Progenitor cell of endocrine pancreas (in vitro differentiated cells): Measurements from ENCODE around the gene SLC17A4. TPM values are rescaled to one million over a fixed set of nuclear protein-coding genes. Genes with fewer than 3 reads are reported as not detected.
A peak's percentile ranks its signal among the peaks of the same experiment; 100 is the strongest.

ENCODE experiments used
- DNase-seq: peaks from one replicate; pipeline ENCODE4 v3.0.0; 2021; ENCODE audit warnings: low spot score; ENCODE audit not compliant: unreplicated experiment
- H3K27ac Mint-ChIP-seq: 2 replicates; pipeline ENCODE4 v1.8.0; 2021; ENCODE audit warnings: mild to moderate bottlenecking, moderate library complexity, mixed read lengths
- H3K27me3 Mint-ChIP-seq: 2 replicates; pipeline ENCODE4 v1.8.0; 2021; ENCODE audit warnings: mixed read lengths
- H3K36me3 Mint-ChIP-seq: 2 replicates; pipeline ENCODE4 v1.8.0; 2022; ENCODE audit warnings: mixed read lengths; ENCODE audit not compliant: insufficient read depth
- H3K4me1 Mint-ChIP-seq: 2 replicates; pipeline ENCODE4 v1.8.0; 2021; ENCODE audit warnings: low read depth, mixed read lengths
- H3K4me3 Mint-ChIP-seq: 2 replicates; pipeline ENCODE4 v1.8.0; 2021; ENCODE audit warnings: low read depth, mild to moderate bottlenecking, moderate library complexity, mixed read lengths
- H3K9me3 Mint-ChIP-seq: 2 replicates; pipeline ENCODE4 v1.8.0; 2021; ENCODE audit warnings: low read depth, mixed read lengths
- long read RNA-seq: library from polyadenylated mRNA; unstranded; transcript quantifications from one replicate; pipeline ENCODE4 v2.0.0, GENCODE V29; 2020
- total RNA-seq: library from RNA; stranded (reverse); gene quantifications from 2 replicates; pipeline ENCODE4 v1.2.1, GENCODE V29; 2021
- TF ChIP-seq, protein P1 (sequence below): fragments of 200-600 bp; sonication (generic); IDR thresholded peaks from one replicate; pipeline ENCODE4 v1.5.0; 2021; ENCODE audit warnings: antibody characterized with exemption, mild to moderate bottlenecking; ENCODE audit not compliant: unreplicated experiment

The SLC17A4 gene, protein sequence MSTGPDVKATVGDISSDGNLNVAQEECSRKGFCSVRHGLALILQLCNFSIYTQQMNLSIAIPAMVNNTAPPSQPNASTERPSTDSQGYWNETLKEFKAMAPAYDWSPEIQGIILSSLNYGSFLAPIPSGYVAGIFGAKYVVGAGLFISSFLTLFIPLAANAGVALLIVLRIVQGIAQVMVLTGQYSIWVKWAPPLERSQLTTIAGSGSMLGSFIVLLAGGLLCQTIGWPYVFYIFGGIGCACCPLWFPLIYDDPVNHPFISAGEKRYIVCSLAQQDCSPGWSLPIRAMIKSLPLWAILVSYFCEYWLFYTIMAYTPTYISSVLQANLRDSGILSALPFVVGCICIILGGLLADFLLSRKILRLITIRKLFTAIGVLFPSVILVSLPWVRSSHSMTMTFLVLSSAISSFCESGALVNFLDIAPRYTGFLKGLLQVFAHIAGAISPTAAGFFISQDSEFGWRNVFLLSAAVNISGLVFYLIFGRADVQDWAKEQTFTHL
- 3.6 and 5.3 TPM in 2 replicates for total RNA-seq
- long read RNA-seq, partial matches to known transcripts: 0 of 16 reads
- long read RNA-seq, other reads (novel, unspliced or antisense): 16 of 16 reads

DNA sequence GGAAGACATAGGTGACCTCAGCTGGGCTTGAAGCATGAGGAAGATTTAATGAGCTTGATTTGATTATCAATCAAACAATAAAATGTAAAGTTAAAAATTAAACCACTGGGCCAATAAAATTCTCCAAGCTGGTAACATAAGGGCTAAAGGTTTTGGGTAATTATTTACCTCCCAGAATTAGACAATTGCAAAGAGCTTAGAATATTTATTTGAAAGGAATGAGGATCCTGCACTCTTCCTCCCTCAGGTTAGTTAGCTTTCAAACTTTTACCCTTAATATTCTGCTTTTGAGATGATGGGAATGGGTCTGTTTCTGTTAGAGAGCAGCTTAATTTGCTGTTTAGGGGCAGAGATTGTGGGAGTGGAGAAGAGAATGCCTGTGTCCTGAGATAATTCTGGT is at the start of gene SLC17A4:
Gene SLC17A4, plus strand, starts transcription at position 208 of the 400 bp plus-strand sequence. CDS start 7,221 bp downstream, outside the sequence.
- Mint-ChIP-seq H3K4me3 (peak within 1 kb of the TSS; percentile 47), H3K9me3 (peaks cover 3% of the 10 kb centered on the region), H3K36me3 (no peaks in the 10 kb centered on the region), H3K27ac (peak within 1 kb of the TSS; percentile 78), H3K4me1 (peaks cover 65% of the 10 kb centered on the region), H3K27me3 (no peaks in the 10 kb centered on the region)
- no peak for DNase-seq
- TF ChIP-seq, protein P1, sequence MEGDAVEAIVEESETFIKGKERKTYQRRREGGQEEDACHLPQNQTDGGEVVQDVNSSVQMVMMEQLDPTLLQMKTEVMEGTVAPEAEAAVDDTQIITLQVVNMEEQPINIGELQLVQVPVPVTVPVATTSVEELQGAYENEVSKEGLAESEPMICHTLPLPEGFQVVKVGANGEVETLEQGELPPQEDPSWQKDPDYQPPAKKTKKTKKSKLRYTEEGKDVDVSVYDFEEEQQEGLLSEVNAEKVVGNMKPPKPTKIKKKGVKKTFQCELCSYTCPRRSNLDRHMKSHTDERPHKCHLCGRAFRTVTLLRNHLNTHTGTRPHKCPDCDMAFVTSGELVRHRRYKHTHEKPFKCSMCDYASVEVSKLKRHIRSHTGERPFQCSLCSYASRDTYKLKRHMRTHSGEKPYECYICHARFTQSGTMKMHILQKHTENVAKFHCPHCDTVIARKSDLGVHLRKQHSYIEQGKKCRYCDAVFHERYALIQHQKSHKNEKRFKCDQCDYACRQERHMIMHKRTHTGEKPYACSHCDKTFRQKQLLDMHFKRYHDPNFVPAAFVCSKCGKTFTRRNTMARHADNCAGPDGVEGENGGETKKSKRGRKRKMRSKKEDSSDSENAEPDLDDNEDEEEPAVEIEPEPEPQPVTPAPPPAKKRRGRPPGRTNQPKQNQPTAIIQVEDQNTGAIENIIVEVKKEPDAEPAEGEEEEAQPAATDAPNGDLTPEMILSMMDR: no peak

DNA sequence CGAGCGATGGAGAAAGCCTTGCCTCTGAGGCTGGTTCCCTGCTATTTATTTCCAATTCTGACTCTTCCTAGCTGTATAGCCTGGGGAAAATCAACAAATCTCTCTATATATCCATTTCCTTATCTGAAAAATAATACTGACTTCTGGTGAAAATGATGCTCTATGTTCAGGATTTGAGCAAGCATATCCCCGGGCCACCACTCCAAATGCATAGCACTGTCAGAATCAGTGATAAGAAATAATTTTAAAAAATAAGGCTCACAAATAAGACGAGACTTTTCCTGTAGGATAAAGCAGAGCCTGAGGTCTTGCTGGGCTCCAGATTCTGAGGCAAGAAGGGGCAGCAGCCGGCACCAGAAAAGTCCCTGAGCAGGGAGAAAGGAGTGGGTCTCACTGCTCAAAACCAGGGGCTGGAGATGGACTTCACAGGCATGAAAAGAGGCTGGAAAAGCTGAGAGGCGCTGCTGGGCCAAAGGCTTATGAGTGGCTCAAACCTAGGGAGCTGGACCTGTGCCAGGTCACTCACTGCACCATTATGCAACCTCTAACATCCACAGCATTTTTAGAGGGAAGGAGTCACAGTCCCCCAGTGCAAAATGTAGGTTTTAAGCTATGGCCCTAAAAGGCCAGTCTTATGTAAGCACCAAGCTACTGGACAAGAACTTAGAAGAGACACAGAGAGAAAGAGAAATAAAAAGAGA is 48.1 kb upstream of the SLC17A4 start:
- H3K27ac Mint-ChIP-seq: no peak overlapping the region
- peaks cover 2% of the 10 kb centered on the region for H3K4me1 Mint-ChIP-seq
- peaks cover 2% of the 10 kb centered on the region for H3K36me3 Mint-ChIP-seq
- H3K4me3 Mint-ChIP-seq: no peak overlapping the region
- H3K9me3 Mint-ChIP-seq: peaks cover 3% of the 10 kb centered on the region
- H3K27me3 Mint-ChIP-seq: no peaks in the 10 kb centered on the region
- TF ChIP-seq, protein P1: no peak
- DNase-seq: no peak

DNA sequence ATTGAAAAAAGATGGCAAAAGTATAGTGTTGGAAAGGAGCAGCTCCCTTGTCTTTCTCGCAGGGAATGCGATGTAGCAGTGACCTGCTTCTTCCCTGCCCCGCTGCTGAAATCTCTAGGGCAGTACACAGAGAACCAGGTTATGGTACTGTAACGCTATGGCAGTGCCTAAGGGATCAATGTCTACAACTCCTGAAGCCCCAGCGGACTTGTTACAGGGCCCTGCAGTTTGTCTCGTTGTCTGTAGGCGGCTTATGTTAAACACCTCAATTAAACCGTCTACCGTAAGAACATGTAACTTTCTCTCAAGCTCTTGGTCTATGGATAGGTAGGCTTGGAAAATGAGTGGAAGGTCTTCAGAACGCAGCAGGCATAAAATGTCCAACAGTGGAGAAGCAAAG is 44.8 kb upstream of the SLC17A4 start:
- TF ChIP-seq, protein P1: no peak
- peaks cover 2% of the 10 kb centered on the region for H3K36me3 Mint-ChIP-seq
- H3K27me3 Mint-ChIP-seq: no peaks in the 10 kb centered on the region
- H3K4me3 Mint-ChIP-seq: no peak overlapping the region
- no peak overlapping the region for H3K27ac Mint-ChIP-seq
- peaks cover 3% of the 10 kb centered on the region for H3K9me3 Mint-ChIP-seq
- H3K4me1 Mint-ChIP-seq: peaks cover 7% of the 10 kb centered on the region
- no peak for DNase-seq

DNA sequence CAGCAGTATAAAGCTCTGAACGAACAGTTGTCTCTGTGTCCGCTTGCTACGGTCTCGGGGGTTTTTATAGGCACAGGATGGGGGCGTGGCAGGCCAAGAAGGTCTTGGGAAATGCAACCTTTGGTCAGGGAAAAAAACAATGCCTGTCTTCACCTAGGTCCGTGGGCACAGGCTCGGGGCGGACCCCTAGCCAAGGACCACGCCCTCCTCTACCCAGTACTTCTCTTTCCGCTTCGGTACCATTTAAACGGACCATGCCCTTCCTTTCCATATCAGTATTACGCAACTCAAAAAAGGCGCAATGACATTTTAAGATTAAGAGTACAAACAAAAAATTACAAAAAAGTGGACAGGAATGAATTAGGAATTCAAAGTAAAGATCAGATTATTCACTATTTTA is 44.3 kb upstream of the SLC17A4 start:
- TF ChIP-seq, protein P1: no peak
- no peaks in the 10 kb centered on the region for H3K27me3 Mint-ChIP-seq
- H3K9me3 Mint-ChIP-seq: peaks cover 3% of the 10 kb centered on the region
- H3K27ac Mint-ChIP-seq: no peak overlapping the region
- H3K4me1 Mint-ChIP-seq: peaks cover 8% of the 10 kb centered on the region
- peaks cover 2% of the 10 kb centered on the region for H3K36me3 Mint-ChIP-seq
- no peak overlapping the region for H3K4me3 Mint-ChIP-seq
- no peak for DNase-seq

DNA sequence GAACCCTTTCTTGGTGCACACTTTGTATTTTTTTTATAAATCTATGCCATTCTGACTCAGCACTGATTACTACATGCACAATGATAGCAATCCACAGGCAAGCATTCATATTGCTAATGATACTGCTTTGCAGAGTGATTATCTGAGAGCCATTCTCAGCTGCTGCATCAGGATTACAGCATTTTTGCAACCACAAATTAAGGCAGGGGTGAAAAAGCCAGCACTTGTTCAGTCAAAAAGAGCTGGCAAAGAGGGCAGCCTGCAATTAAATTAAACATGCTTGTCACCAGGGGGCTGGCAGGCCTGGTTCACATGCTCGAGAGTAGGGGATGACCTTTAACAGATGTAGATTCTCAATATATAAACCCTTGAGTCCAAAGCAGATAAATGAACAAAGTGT is 40.7 kb upstream of the SLC17A4 start:
- peaks cover 2% of the 10 kb centered on the region for H3K36me3 Mint-ChIP-seq
- DNase-seq: no peak
- no peaks in the 10 kb centered on the region for H3K27me3 Mint-ChIP-seq
- no peak overlapping the region for H3K4me3 Mint-ChIP-seq
- peaks cover 3% of the 10 kb centered on the region for H3K9me3 Mint-ChIP-seq
- TF ChIP-seq, protein P1: no peak
- H3K4me1 Mint-ChIP-seq: peaks cover 15% of the 10 kb centered on the region
- no peak overlapping the region for H3K27ac Mint-ChIP-seq
